ENCODE results near the gene EMC10. TPM values are rescaled to one million over a fixed set of nuclear protein-coding genes. Genes with fewer than 3 reads are reported as not detected.
A peak's percentile ranks its signal among the peaks of the same experiment; 100 is the strongest.

The EMC10 gene
- total and polyA plus RNA-seq, 10 of the 15 experiments (the other 5 are each of a cell fraction or from before 2014, with no cell fraction given), result 2.5 to 77.3 (median 20.3) TPM

- TF ChIP-seq SRF (IDR thresholded peaks at IDR 0.05; ENCODE audit: low read depth in 2 of 2, low read length in 2 of 2), result peak; percentile 73 to 75
- no peak for TF ChIP-seq ZNF384 (IDR thresholded peaks at IDR 0.05; ENCODE audit: borderline replicate concordance, low read depth, low read length)
- TF ChIP-seq HSF1 (IDR thresholded peaks at IDR 0.05; ENCODE audit: low read depth, low read length), result no peak
- TF ChIP-seq POU2F2 (IDR thresholded peaks at IDR 0.05; ENCODE audit: borderline replicate concordance, low read depth, low read length), result peak; percentile 28; the same call in 1 of the 3 replicates
- TF ChIP-seq YBX1 (IDR thresholded peaks at IDR 0.05), result no peak
- TF ChIP-seq ZBTB4 (CRISPR knock-in tag; IDR thresholded peaks at IDR 0.05), result no peak
- peak; percentile 91 for TF ChIP-seq MLLT1 (IDR thresholded peaks at IDR 0.05)
- 0 out of 2 replicates have a peak, but pooled peaks have one; percentile 51 for TF ChIP-seq ZNF592 (IDR thresholded peaks at IDR 0.05)
- TF ChIP-seq TCF12 (IDR thresholded peaks at IDR 0.05; ENCODE audit: low read depth, low read length), result peak; percentile 19; the same call in 1 of the 2 replicates
- TF ChIP-seq NRF1 (conservative IDR thresholded peaks at IDR 0.05; ENCODE audit: low read depth, low read length), result 0 out of 2 replicates have a peak, but pooled peaks have one; percentile 18
- TF ChIP-seq ZNF217 (IDR thresholded peaks at IDR 0.05), result no peak
- TF ChIP-seq ETV6 (conservative IDR thresholded peaks at IDR 0.05 in 1 of 2, IDR thresholded peaks at IDR 0.05 in 1 of 2; ENCODE audit: borderline replicate concordance in 1 of 2, low read depth in 1 of 2), result peak in 1 of 2 experiments; percentile 68; a peak in 1 of 4 replicates
- peak; percentile 31; the same call in 1 of the 2 replicates for TF ChIP-seq RELB (IDR thresholded peaks at IDR 0.05; ENCODE audit: low read depth)
- TF ChIP-seq PAX8 (IDR thresholded peaks at IDR 0.05), result no peak
- TF ChIP-seq KDM1A (IDR thresholded peaks at IDR 0.05; ENCODE audit: borderline replicate concordance), result no peak
- peak; percentile 69; the same call in 1 of the 2 replicates for TF ChIP-seq LARP7 (IDR thresholded peaks at IDR 0.05)
- peak; percentile 100 for TF ChIP-seq CREM (IDR thresholded peaks at IDR 0.05; ENCODE audit: low read depth)
Observed at GRCh38 chr19:50511069-50511822, 34.9 kb downstream of the EMC10 start, which contains the start of gene JOSD2 (continued).
